GM12864 (cell line): Measurements from ENCODE around the gene CADM2.
A peak's percentile ranks its signal among the peaks of the same experiment; 100 is the strongest.

Source experiments
- DNase-seq: peaks from one replicate; pipeline ENCODE4 v3.0.0-alpha.2; 2011; ENCODE audit warnings: low read depth
- H3K4me3 ChIP-seq: 2 replicates; pipeline ENCODE4 v1.5.1; 2011; ENCODE audit warnings: mild to moderate bottlenecking, low read depth, low read length, control low read depth
- TF ChIP-seq, protein P1 (sequence below): IDR thresholded peaks from 2 replicates; pipeline ENCODE4 v1.5.1; 2011; ENCODE audit warnings: low read depth, mild to moderate bottlenecking, moderate library complexity, low read length, control low read depth, inconsistent platforms; ENCODE audit errors: missing control alignments

CADM2 gene

DNA sequence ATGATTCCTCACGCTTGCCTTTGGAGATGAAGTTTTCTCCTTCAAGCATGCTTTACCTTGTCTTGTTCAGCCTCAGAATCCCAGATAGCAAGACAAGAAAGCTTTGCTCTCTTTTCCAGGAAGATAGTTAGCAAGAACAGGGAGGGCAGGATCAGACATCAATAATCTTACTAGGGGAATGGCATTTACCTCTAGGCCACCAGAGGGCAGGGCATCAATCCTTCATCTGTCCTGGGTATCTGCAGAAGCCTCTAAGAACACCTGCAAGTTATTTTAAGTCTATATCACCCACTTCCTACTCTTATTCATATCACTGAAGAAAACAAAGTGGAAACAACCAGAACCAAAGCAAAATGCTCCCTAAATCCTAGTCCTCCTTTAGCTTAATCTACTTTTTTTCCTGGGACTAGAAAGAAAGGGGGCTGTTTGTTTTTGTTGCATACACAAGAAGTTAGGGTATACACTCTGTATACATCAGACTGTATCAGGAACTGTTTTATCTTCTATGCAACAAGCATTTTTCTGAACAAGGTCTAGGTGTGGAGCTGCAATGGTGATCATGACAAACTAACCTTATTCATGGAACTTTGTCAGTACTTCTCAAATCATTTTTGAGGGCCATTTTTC lies 862.5 kb downstream of the CADM2 start:
- no peak overlapping the region for H3K4me3 ChIP-seq
- TF ChIP-seq, protein P1, sequence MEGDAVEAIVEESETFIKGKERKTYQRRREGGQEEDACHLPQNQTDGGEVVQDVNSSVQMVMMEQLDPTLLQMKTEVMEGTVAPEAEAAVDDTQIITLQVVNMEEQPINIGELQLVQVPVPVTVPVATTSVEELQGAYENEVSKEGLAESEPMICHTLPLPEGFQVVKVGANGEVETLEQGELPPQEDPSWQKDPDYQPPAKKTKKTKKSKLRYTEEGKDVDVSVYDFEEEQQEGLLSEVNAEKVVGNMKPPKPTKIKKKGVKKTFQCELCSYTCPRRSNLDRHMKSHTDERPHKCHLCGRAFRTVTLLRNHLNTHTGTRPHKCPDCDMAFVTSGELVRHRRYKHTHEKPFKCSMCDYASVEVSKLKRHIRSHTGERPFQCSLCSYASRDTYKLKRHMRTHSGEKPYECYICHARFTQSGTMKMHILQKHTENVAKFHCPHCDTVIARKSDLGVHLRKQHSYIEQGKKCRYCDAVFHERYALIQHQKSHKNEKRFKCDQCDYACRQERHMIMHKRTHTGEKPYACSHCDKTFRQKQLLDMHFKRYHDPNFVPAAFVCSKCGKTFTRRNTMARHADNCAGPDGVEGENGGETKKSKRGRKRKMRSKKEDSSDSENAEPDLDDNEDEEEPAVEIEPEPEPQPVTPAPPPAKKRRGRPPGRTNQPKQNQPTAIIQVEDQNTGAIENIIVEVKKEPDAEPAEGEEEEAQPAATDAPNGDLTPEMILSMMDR, result peak; percentile 71
- peak; percentile 3 for DNase-seq

- no peak overlapping the region for H3K4me3 ChIP-seq
- no peak for DNase-seq
- TF ChIP-seq, protein P1, result no peak
Measured at GRCh38 chr3:85835857-85836440, 877.2 kb downstream of the CADM2 start.

GRCh38 chr3:85837402-85837801 lies 878.6 kb downstream of the CADM2 start:
- DNase-seq, result no peak
- TF ChIP-seq, protein P1, result no peak
- H3K4me3 ChIP-seq, result no peak overlapping the region

DNA sequence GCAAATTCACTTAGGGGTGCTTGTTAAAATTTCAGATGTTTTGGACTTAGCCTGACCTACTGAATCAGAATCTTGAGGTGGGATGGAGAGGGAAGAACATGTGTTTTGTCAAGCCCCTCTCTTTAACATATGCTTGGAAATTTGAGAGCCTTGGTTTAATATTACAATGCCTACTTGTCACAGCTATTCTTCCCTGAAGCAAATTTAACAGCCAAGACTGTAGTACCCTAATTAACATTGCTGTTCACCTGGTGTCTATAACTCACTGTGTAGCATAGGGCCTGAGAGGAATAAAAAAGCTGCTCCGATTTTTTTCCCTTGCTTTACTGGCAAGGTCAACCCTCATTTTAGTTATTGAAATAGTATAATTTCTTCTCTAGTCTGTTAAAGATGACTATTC lies 880.1 kb downstream of the CADM2 start:
- TF ChIP-seq, protein P1, result no peak
- DNase-seq, result no peak

GRCh38 chr3:85842081-85842480 lies 883.3 kb downstream of the CADM2 start:
- DNase-seq, result no peak
- TF ChIP-seq, protein P1, result no peak
- no peak overlapping the region for H3K4me3 ChIP-seq

More for the DNA sequence above, 880.1 kb downstream of the CADM2 start:
- no peak overlapping the region for H3K4me3 ChIP-seq

GRCh38 chr3:85846940-85847339 lies 888.2 kb downstream of the CADM2 start:
- TF ChIP-seq, protein P1, result no peak
- H3K4me3 ChIP-seq, result no peak overlapping the region
- DNase-seq, result no peak

DNA sequence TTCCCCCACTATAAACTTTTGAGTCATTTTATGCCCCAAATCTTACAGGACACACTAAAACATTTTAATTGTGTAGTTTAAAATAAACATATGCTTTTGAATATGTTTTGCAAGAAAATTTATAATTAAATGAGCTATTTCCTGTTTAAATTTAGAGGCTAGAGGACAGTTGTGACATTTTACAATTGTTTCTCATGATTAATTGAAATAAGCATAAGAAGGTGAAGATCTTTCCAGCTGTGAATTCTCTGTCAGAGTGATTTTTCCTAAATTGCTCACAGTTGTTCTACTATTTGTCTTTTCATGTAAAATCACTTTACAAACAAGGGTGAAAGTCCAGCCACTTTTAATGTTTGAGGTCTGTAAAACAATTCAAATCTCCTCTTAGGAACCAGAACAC lies 892.3 kb downstream of the CADM2 start:
- no peak overlapping the region for H3K4me3 ChIP-seq
- TF ChIP-seq, protein P1, result no peak
- no peak for DNase-seq
